Lower leg skin (tissue), 3 donors: ENCODE data around the gene CARS1.

Experiments
- POLR2A ChIP-seq, 2 donors: fragments of 450-650 bp; IDR thresholded peaks; one replicate each; pipeline ENCODE4 v1.6.1; 2016 to 2017; ENCODE audit warnings: antibody characterized with exemption in 2 of 2, mild to moderate bottlenecking in 1 of 2, moderate library complexity in 1 of 2
- TF ChIP-seq, protein P1 (sequence below), 3 donors: fragments of 450-650 bp; IDR thresholded peaks; one replicate each; pipeline ENCODE4 v1.5.1; 2016; ENCODE audit warnings: antibody characterized with exemption in 3 of 3, mild to moderate bottlenecking in 3 of 3, moderate library complexity in 2 of 3

DNA sequence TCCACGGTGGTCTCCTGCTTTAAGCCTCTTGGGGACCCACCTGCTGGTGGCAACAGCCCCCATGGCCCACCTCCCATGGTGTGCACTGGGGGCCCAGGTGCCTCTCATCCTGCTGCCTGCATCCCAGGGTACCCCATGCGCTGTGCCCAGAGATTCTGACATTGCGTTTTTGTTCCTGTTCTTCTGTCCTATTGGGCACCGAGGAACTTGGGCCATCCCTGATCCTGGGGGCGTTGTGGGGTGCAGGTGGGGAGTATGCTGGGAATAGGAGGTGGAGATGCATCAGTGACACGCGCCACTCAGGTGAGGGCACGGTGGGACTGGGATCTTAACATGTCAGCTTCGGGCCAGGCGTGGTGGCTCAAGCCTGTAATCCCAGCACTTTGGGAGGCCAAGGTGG, 52.7 kb downstream of the CARS1 start:
- TF ChIP-seq, protein P1, sequence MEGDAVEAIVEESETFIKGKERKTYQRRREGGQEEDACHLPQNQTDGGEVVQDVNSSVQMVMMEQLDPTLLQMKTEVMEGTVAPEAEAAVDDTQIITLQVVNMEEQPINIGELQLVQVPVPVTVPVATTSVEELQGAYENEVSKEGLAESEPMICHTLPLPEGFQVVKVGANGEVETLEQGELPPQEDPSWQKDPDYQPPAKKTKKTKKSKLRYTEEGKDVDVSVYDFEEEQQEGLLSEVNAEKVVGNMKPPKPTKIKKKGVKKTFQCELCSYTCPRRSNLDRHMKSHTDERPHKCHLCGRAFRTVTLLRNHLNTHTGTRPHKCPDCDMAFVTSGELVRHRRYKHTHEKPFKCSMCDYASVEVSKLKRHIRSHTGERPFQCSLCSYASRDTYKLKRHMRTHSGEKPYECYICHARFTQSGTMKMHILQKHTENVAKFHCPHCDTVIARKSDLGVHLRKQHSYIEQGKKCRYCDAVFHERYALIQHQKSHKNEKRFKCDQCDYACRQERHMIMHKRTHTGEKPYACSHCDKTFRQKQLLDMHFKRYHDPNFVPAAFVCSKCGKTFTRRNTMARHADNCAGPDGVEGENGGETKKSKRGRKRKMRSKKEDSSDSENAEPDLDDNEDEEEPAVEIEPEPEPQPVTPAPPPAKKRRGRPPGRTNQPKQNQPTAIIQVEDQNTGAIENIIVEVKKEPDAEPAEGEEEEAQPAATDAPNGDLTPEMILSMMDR (IDR thresholded peaks at IDR 0.05): no peak
- TF ChIP-seq POLR2A (IDR thresholded peaks at IDR 0.05): no peak
